Keratinocyte (primary cell): Measurements from ENCODE around the gene AQR.

ENCODE experiments used
- EZH2 ChIP-seq: IDR thresholded peaks from one replicate; pipeline ENCODE4 v1.6.1; 2012; ENCODE audit warnings: inconsistent platforms, mild to moderate bottlenecking, low read length, moderate library complexity
- TF ChIP-seq, protein P1 (sequence below), 3 experiments: IDR thresholded peaks in 1 of 3; conservative IDR thresholded peaks in 1 of 3; optimal IDR thresholded peaks in 1 of 3; 2 replicates in 2 of 3; 3 replicates in 1 of 3; pipeline versions ENCODE3 to v1.5.1; 2011; ENCODE audit warnings: low read length in 3 of 3, mild to moderate bottlenecking in 3 of 3, moderate library complexity in 2 of 3, control low read depth in 1 of 3, inconsistent platforms in 1 of 3; ENCODE audit not compliant: insufficient read depth in 2 of 3; ENCODE audit errors: extremely low read depth in 1 of 3

DNA sequence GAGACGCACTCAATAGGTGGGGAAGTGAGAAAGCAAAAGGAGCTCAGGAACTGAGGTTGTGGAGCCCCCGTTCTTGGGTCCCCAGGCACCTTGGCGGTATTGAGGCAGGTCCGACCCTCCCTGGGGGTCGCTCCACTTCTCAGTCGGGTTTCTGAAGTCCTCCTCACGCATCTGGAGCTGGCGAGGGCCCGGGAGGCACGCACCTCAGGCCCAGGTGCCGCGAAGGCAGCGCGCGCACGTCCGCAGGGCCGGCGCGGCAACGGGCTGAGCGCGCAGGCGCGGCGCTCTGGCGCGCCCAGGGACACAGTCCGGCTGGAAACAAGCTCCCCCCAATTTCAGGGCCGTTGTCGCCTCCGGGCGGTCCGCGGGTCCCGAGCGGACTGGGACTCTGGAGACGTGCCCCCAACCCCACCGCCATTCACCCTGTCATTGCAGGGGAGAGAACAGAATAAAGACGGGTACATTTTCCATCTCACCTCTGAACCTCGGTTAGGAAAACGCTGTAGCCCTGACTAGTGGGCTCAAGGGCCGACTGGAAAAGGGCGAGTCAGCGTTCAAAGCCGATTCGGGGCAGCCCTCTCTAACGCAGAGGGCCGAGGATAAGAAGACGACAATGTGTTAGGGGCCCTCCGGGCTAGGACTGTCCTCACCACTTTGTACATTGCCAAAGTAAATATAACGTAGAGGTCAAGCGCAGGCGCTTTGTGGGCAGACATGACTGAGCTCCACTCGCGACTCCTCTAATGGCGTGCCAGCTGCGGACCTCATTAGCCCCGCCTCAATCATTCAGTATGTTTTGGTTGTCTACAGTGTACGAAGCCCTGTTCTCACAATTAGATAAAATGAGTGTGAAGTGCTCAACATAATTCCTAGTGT, 18.7 kb upstream of the AQR start, which contains the start of gene ZNF770:
- TF ChIP-seq EZH2, result no peak
- TF ChIP-seq, protein P1, sequence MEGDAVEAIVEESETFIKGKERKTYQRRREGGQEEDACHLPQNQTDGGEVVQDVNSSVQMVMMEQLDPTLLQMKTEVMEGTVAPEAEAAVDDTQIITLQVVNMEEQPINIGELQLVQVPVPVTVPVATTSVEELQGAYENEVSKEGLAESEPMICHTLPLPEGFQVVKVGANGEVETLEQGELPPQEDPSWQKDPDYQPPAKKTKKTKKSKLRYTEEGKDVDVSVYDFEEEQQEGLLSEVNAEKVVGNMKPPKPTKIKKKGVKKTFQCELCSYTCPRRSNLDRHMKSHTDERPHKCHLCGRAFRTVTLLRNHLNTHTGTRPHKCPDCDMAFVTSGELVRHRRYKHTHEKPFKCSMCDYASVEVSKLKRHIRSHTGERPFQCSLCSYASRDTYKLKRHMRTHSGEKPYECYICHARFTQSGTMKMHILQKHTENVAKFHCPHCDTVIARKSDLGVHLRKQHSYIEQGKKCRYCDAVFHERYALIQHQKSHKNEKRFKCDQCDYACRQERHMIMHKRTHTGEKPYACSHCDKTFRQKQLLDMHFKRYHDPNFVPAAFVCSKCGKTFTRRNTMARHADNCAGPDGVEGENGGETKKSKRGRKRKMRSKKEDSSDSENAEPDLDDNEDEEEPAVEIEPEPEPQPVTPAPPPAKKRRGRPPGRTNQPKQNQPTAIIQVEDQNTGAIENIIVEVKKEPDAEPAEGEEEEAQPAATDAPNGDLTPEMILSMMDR (optimal IDR thresholded peaks at IDR 0.05 in 1 of 3, IDR thresholded peaks at IDR 0.05 in 1 of 3, conservative IDR thresholded peaks at IDR 0.05 in 1 of 3; ENCODE audit: extremely low read depth in 1 of 3, insufficient read depth in 2 of 3, low read length in 3 of 3), result no peak
